A549 (cell line): Measurements from ENCODE around the gene SH3BGRL2. TPM values are rescaled to one million over a fixed set of nuclear protein-coding genes. Genes with fewer than 3 reads are reported as not detected.

Source experiments
- ATAC-seq, 2 experiments: fragments of 200-7000 bp in 1 of 2; fragments of >200 bp in 1 of 2; cut with Nextera tagmentation in 1 of 2; cut with Tn5 transposase in 1 of 2; 3 replicates each; pipeline versions ENCODE4 v1.8.0 to v1.9.1; 2018 to 2020; ENCODE audit warnings: mild to moderate bottlenecking in 1 of 2, moderate library complexity in 1 of 2
- CTCF ChIA-PET: fragments of 300-600 bp; sonication (Branson Sonifier 250); formaldehyde crosslinking; extraction: SDS; loops from one replicate; lab custom pipeline; 2021; ENCODE audit warnings: antibody characterized with exemption, inconsistent platforms; lab: Yijun Ruan, JAX
- POLR2A ChIA-PET: fragments of 350-600 bp; formaldehyde crosslinking; extraction: SDS; loops from one replicate; lab custom pipeline; 2021; ENCODE audit warnings: antibody characterized with exemption, inconsistent platforms; lab: Yijun Ruan, JAX
- DNase-seq, 2 experiments: peaks; one replicate each; pipeline versions ENCODE4 v3.0.0 to v3.0.0-alpha.2; 2011 to 2016; ENCODE audit warnings: low read depth in 1 of 2, low spot score in 1 of 2
- FAIRE-seq: peaks from 2 replicates; lab custom pipeline; 2011; peaks lifted over from hg19 to GRCh38; lab: Jason Lieb, UNC
- H3K27ac ChIP-seq, 2 experiments: fragments of >200 bp; sonication (Bioruptor Twin); formaldehyde crosslinking; 3 replicates each; pipeline ENCODE4 v1.5.1; 2016 to 2017
- H3K4me1 ChIP-seq: fragments of >200 bp; sonication (Bioruptor Twin); formaldehyde crosslinking; 3 replicates; pipeline ENCODE4 v1.6.1; 2016
- H3K4me2 ChIP-seq: fragments of >200 bp; sonication (Bioruptor Twin); formaldehyde crosslinking; 3 replicates; pipeline ENCODE4 v1.6.1; 2016
- H3K4me3 ChIP-seq: fragments of >200 bp; sonication (Bioruptor Twin); formaldehyde crosslinking; 3 replicates; pipeline ENCODE4 v1.5.1; 2016
- H3K9me3 ChIP-seq: fragments of >200 bp; sonication (Bioruptor Twin); formaldehyde crosslinking; 3 replicates; pipeline ENCODE4 v1.6.1; 2016
- CBX8 ChIP-seq: fragments of 200-600 bp; sonication (generic); IDR thresholded peaks from 2 replicates; pipeline ENCODE4 v1.6.1; 2016
- CHD2 ChIP-seq: fragments of 150-350 bp; IDR thresholded peaks from 2 replicates; pipeline ENCODE4 v1.6.1; 2014; ENCODE audit warnings: low read length; ENCODE audit not compliant: partially characterized antibody
- CHD4 ChIP-seq: fragments of 200-600 bp; sonication (generic); IDR thresholded peaks from 2 replicates; pipeline ENCODE4 v1.6.1; 2016; ENCODE audit warnings: antibody characterized with exemption, mild to moderate bottlenecking, borderline replicate concordance
- EHF ChIP-seq: fragments of 250-450 bp; sonication (Bioruptor Pico); IDR thresholded peaks from 2 replicates; pipeline ENCODE4 v1.5.0; 2020; ENCODE audit warnings: mild to moderate bottlenecking
- ESRRA ChIP-seq: fragments of 150-350 bp; IDR thresholded peaks from 2 replicates; pipeline ENCODE4 v1.6.1; 2014; ENCODE audit warnings: mild to moderate bottlenecking, low read length, borderline replicate concordance
- GATA3 ChIP-seq: IDR thresholded peaks from 2 replicates; pipeline ENCODE4 v1.6.1; 2012; ENCODE audit warnings: borderline replicate concordance
- HOXB13 ChIP-seq: fragments of 250-450 bp; sonication (Bioruptor Pico); IDR thresholded peaks from 2 replicates; pipeline ENCODE4 v1.5.0; 2020; ENCODE audit warnings: low read depth, mild to moderate bottlenecking, moderate library complexity
- HOXB5 ChIP-seq: fragments of 250-450 bp; sonication (Bioruptor Pico); IDR thresholded peaks from 2 replicates; pipeline ENCODE4 v1.5.0; 2020; ENCODE audit warnings: mild to moderate bottlenecking, moderate library complexity
- KDM1A ChIP-seq: fragments of 200-600 bp; sonication (generic); IDR thresholded peaks from 2 replicates; pipeline ENCODE4 v1.6.1; 2016; ENCODE audit warnings: low read depth, mild to moderate bottlenecking
- MAFK ChIP-seq: fragments of 450-650 bp; IDR thresholded peaks from 2 replicates; pipeline ENCODE4 v1.6.1; 2014; ENCODE audit not compliant: partially characterized antibody
- MAZ ChIP-seq: fragments of 150-350 bp; IDR thresholded peaks from 2 replicates; pipeline ENCODE4 v1.6.1; 2014; ENCODE audit warnings: antibody characterized with exemption, low read depth, low read length, borderline replicate concordance
- NFE2L2 ChIP-seq: fragments of 150-350 bp; conservative IDR thresholded peaks from 2 replicates; pipeline ENCODE4 v1.6.1; 2014; ENCODE audit warnings: low read length
- NPAS2 ChIP-seq: fragments of 250-450 bp; sonication (Bioruptor Pico); IDR thresholded peaks from 2 replicates; pipeline ENCODE4 v1.8.0; 2022; ENCODE audit warnings: mild to moderate bottlenecking, moderate library complexity, borderline replicate concordance
- NR3C1 ChIP-seq: fragments of >200 bp; sonication (Bioruptor Twin); formaldehyde crosslinking; IDR thresholded peaks from 3 replicates; pipeline ENCODE4 v1.6.1; 2017
- RCOR1 ChIP-seq: fragments of 150-350 bp; IDR thresholded peaks from 2 replicates; pipeline ENCODE4 v1.6.1; 2014; ENCODE audit warnings: antibody characterized with exemption, low read length, low read depth
- SMC3 ChIP-seq: fragments of >200 bp; sonication (Bioruptor Twin); formaldehyde crosslinking; IDR thresholded peaks from 3 replicates; pipeline ENCODE4 v1.6.1; 2018; ENCODE audit warnings: inconsistent platforms
- TFCP2L1 ChIP-seq: fragments of 250-450 bp; sonication (Bioruptor Pico); IDR thresholded peaks from 2 replicates; pipeline ENCODE4 v1.5.0; 2021; ENCODE audit warnings: mild to moderate bottlenecking
- TP53 ChIP-seq: fragments of 250-450 bp; sonication (Bioruptor Pico); IDR thresholded peaks from 2 replicates; pipeline ENCODE4 v1.5.0; 2021; ENCODE audit warnings: mild to moderate bottlenecking, moderate library complexity
- ZC3H11A ChIP-seq: fragments of 450-650 bp; IDR thresholded peaks from 2 replicates; pipeline ENCODE4 v1.6.1; 2014; ENCODE audit warnings: antibody characterized with exemption, mild to moderate bottlenecking
- ZFP36 ChIP-seq: fragments of 450-650 bp; IDR thresholded peaks from 2 replicates; pipeline ENCODE4 v1.6.1; 2014; ENCODE audit warnings: borderline replicate concordance; ENCODE audit not compliant: partially characterized antibody
- WGBS: methylation state at CpG from one replicate; pipeline ENCODE4 v1.1.6; 2017; ENCODE audit errors: missing lambda C conversion rate; 5-methylcytosine and 5-hydroxymethylcytosine counted together
- polyA plus RNA-seq, 4 experiments: library from polyadenylated mRNA; depleted of rRNA in 3 of 4; stranded (reverse); fragments of >200 nt; fragmentation: RNase III in 1 of 4; extraction: RNeasy Plus Mini Kit Qiagen cat#74134 plus additional on column Dnase treatment in 1 of 4; gene quantifications; 2 replicates in 3 of 4; 3 replicates in 1 of 4; pipeline ENCODE4 v1.2.3, GENCODE V29; 2011 to 2017
- TF ChIP-seq, protein P1 (sequence below): fragments of 450-650 bp; IDR thresholded peaks from 2 replicates; pipeline ENCODE4 v1.6.1; 2014; ENCODE audit warnings: antibody characterized with exemption
- TF ChIP-seq, protein P2 (sequence below): IDR thresholded peaks from 2 replicates; pipeline ENCODE4 v1.6.1; 2012
- TF ChIP-seq, protein P3 (sequence below): IDR thresholded peaks from 2 replicates; pipeline ENCODE4 v1.6.1; 2012; ENCODE audit warnings: low read depth, borderline replicate concordance
- TF ChIP-seq, protein P4 (sequence below): fragments of 250-450 bp; sonication (Bioruptor Pico); IDR thresholded peaks from 2 replicates; pipeline ENCODE4 v1.5.0; 2021; ENCODE audit warnings: mild to moderate bottlenecking, moderate library complexity, borderline replicate concordance
- TF ChIP-seq, protein P5 (sequence below): fragments of 150-350 bp; IDR thresholded peaks from 2 replicates; pipeline ENCODE4 v1.6.1; 2014; ENCODE audit warnings: low read depth, mild to moderate bottlenecking, low read length

SH3BGRL2 gene
- polyA plus RNA-seq, 2 of the 4 experiments (the other 2 are of a cell fraction), result 0.48 to 1.9 TPM

DNA sequence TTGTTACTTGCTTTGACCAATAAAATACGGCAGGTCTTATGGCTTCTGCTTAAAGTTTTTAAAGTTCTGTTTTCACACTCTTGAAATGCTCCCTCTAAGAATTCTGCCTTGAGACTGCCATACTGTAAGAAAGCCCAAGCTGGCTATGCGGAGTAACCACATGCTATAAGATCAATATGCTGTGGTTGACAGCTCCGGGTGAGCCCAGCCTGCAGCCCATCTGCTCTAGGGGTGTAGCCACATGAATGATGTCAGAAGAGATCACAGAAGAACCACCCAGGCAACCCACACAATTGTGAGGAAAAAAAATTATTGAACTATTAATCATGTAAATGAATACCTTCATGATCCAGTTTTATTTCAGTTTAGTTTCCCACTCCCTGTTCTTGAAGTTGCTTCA lies 26.1 kb upstream of the SH3BGRL2 start (continued):
- TF ChIP-seq CHD2 (no peak), TP53 (CRISPR knock-in tag) (no peak), ESRRA (no peak), NFE2L2 (no peak), NPAS2 (CRISPR knock-in tag) (no peak)
- TF ChIP-seq, protein P1, sequence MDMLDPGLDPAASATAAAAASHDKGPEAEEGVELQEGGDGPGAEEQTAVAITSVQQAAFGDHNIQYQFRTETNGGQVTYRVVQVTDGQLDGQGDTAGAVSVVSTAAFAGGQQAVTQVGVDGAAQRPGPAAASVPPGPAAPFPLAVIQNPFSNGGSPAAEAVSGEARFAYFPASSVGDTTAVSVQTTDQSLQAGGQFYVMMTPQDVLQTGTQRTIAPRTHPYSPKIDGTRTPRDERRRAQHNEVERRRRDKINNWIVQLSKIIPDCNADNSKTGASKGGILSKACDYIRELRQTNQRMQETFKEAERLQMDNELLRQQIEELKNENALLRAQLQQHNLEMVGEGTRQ, result no peak
- TF ChIP-seq, protein P2, sequence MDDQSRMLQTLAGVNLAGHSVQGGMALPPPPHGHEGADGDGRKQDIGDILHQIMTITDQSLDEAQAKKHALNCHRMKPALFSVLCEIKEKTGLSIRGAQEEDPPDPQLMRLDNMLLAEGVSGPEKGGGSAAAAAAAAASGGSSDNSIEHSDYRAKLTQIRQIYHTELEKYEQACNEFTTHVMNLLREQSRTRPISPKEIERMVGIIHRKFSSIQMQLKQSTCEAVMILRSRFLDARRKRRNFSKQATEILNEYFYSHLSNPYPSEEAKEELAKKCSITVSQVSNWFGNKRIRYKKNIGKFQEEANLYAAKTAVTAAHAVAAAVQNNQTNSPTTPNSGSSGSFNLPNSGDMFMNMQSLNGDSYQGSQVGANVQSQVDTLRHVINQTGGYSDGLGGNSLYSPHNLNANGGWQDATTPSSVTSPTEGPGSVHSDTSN, result no peak
- TF ChIP-seq, protein P3, sequence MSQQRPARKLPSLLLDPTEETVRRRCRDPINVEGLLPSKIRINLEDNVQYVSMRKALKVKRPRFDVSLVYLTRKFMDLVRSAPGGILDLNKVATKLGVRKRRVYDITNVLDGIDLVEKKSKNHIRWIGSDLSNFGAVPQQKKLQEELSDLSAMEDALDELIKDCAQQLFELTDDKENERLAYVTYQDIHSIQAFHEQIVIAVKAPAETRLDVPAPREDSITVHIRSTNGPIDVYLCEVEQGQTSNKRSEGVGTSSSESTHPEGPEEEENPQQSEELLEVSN, result no peak

DNA sequence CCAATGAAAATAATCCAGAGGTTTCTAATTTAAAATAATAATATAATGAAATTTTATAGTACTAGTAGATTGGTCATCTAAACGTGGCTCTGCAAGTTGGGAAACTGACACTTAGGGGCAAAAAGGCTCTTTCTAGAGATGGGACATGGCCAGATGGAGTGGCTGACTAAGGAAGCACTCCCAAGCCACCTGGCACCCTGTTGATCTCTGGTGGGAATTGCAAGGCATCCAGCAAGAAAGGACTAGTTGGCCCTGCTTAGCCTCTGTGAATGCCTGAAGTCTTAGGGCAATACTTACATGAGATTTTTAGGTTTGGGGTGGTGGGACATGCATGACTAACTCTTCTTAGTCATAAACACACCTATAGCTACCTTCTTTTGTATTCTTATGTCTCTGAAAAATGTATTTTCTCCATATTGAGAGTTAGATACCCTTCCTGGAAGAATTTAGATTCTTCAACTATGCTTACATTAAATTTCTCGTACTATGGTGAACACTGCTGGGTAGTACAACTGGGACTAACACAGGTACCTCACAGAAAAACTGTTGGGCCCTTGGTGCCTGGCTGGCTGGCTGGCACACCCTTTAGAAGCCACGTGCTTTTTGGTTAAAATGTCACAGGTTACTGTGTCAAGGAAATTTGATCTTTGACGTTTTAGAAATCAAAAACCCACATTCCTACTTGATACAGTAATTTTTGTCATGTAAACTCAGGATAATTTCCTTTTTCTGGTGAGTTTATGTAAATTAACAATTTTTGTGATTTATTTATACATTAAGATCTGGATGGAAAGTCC lies 25.0 kb upstream of the SH3BGRL2 start:
- CTCF ChIA-PET, result no interaction called here
- WGBS, result 65% methylated on average over 4 of the region's 4 CpGs

DNA sequence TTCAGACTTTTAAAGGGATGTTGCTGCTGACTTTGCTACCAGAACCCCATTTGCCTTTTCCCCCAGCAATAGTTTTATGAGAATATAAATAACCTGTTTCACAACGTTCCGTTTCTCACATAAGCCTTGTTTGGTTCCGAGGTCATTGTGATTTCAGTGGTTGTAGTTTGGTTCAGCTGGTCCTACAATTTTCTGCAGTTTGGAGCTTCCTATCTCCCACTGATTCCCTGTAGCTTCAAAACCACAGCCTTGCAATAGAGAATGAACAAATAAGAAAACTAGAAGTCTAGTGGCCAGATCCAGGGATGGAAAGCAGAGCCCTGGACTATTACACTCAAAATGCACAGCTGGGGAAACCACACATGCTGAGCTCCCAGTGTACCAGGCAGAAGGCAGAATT lies 24.1 kb upstream of the SH3BGRL2 start:
- FAIRE-seq, result no peak
- TF ChIP-seq ZFP36 (no peak), NR3C1 (no peak), KDM1A (no peak), TFCP2L1 (no peak), MAZ (no peak), MAFK (no peak), CBX8 (no peak), CHD4 (no peak), GATA3 (no peak), ZC3H11A (no peak), NPAS2 (CRISPR knock-in tag) (no peak), HOXB13 (CRISPR knock-in tag) (no peak), RCOR1 (no peak), HOXB5 (CRISPR knock-in tag) (no peak), SMC3 (no peak), EHF (CRISPR knock-in tag) (no peak)
- TF ChIP-seq, protein P4, sequence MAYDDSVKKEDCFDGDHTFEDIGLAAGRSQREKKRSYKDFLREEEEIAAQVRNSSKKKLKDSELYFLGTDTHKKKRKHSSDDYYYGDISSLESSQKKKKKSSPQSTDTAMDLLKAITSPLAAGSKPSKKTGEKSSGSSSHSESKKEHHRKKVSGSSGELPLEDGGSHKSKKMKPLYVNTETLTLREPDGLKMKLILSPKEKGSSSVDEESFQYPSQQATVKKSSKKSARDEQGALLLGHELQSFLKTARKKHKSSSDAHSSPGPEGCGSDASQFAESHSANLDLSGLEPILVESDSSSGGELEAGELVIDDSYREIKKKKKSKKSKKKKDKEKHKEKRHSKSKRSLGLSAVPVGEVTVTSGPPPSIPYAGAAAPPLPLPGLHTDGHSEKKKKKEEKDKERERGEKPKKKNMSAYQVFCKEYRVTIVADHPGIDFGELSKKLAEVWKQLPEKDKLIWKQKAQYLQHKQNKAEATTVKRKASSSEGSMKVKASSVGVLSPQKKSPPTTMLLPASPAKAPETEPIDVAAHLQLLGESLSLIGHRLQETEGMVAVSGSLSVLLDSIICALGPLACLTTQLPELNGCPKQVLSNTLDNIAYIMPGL (CRISPR knock-in tag), result no peak
- TF ChIP-seq, protein P5, sequence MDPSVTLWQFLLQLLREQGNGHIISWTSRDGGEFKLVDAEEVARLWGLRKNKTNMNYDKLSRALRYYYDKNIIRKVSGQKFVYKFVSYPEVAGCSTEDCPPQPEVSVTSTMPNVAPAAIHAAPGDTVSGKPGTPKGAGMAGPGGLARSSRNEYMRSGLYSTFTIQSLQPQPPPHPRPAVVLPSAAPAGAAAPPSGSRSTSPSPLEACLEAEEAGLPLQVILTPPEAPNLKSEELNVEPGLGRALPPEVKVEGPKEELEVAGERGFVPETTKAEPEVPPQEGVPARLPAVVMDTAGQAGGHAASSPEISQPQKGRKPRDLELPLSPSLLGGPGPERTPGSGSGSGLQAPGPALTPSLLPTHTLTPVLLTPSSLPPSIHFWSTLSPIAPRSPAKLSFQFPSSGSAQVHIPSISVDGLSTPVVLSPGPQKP, result no peak
- no peak for ATAC-seq
- WGBS, result 90% methylated on average over 3 of the region's 3 CpGs
- Histone ChIP-seq H3K27ac (no peak overlapping the region), H3K4me2 (no peak overlapping the region), H3K4me3 (no peak overlapping the region), H3K4me1 (peaks cover 21% of the 10 kb centered on the region), H3K9me3 (no peaks in the 10 kb centered on the region)
- ChIA-PET POLR2A (no interaction called here), CTCF (no interaction called here)
- DNase-seq, result no peak

More for the DNA sequence above, 25.0 kb upstream of the SH3BGRL2 start:
- no peak for TF ChIP-seq SMC3
- TF ChIP-seq, protein P1, result no peak
- no peak for TF ChIP-seq KDM1A
- peak in 1 of 2 experiments; percentile 3 for DNase-seq
- peaks cover 27% of the 10 kb centered on the region for H3K4me1 ChIP-seq
- POLR2A ChIA-PET, result no interaction called here
- H3K4me3 ChIP-seq, result no peak overlapping the region
- H3K9me3 ChIP-seq, result no peaks in the 10 kb centered on the region
- no peak for FAIRE-seq
- no peak for ATAC-seq
- no peak overlapping the region for H3K27ac ChIP-seq
- H3K4me2 ChIP-seq, result no peak overlapping the region
